ENCODE data around the gene CDC42BPB.
A peak's percentile ranks its signal among the peaks of the same experiment; 100 is the strongest.
"Not testable (repeated sequence)": the region's sequence is repeated elsewhere in the genome, so short reads cannot be mapped to it uniquely, and the experiment has no call there.

Gene CDC42BPB

GRCh38 chr14:103055695-103056094 is 1.7 kb downstream of the CDC42BPB start:
- TF ChIP-seq, protein P1, sequence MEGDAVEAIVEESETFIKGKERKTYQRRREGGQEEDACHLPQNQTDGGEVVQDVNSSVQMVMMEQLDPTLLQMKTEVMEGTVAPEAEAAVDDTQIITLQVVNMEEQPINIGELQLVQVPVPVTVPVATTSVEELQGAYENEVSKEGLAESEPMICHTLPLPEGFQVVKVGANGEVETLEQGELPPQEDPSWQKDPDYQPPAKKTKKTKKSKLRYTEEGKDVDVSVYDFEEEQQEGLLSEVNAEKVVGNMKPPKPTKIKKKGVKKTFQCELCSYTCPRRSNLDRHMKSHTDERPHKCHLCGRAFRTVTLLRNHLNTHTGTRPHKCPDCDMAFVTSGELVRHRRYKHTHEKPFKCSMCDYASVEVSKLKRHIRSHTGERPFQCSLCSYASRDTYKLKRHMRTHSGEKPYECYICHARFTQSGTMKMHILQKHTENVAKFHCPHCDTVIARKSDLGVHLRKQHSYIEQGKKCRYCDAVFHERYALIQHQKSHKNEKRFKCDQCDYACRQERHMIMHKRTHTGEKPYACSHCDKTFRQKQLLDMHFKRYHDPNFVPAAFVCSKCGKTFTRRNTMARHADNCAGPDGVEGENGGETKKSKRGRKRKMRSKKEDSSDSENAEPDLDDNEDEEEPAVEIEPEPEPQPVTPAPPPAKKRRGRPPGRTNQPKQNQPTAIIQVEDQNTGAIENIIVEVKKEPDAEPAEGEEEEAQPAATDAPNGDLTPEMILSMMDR (IDR thresholded peaks at IDR 0.05; ENCODE audit: insufficient read depth, low read depth, low read length, missing control alignments) = no peak
- DNase-seq (ENCODE audit: low read depth) = no peak
- peak overlapping the region; percentile 70 for H3K4me3 ChIP-seq (ENCODE audit: low read length)

DNA sequence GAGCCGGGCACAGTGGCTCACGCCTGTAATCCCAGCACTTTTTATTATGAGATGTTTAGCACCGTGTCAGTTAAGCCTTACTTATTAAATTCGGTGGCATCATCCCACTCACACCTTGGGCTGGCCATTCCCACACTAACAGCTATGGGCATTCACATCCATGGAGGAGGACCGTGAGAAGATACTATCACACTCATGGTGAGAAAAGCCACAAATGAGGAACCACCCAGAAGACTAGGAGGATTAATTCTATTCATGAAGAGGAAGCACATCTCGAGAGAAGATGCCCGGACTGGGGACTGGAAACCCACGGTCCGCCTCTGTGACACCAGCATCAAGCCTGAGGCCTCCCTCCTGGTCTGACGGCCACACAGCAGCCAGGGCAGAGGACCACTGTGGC is 4.9 kb downstream of the CDC42BPB start:
- H3K4me3 ChIP-seq (ENCODE audit: low read length) = no peak overlapping the region
- TF ChIP-seq, protein P1 (IDR thresholded peaks at IDR 0.05; ENCODE audit: insufficient read depth, low read depth, low read length, missing control alignments) = no peak
- DNase-seq (ENCODE audit: low read depth) = no peak

DNA sequence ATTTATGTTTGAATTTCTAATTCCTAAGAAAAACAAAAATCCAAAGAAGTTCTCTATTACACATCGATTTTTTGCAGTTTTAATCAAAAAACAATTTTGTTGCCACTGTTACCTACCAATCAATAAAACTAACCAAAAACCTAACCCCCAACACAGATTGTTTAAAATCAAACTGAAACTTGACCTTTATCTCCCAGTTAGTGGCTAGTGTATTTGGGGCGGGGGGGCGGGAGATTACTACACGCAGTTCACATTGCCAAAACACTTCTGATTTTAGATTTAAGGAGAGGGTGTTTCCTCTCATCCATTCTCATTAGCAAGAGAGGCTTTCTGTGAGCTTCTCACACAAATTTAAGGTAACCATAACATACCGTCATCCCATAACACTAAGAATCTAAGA is 6.4 kb downstream of the CDC42BPB start:
- no peak for DNase-seq (ENCODE audit: low read depth)
- TF ChIP-seq, protein P1 (IDR thresholded peaks at IDR 0.05; ENCODE audit: insufficient read depth, low read depth, low read length, missing control alignments) = no peak
- H3K4me3 ChIP-seq (ENCODE audit: low read length) = no peak overlapping the region

DNA sequence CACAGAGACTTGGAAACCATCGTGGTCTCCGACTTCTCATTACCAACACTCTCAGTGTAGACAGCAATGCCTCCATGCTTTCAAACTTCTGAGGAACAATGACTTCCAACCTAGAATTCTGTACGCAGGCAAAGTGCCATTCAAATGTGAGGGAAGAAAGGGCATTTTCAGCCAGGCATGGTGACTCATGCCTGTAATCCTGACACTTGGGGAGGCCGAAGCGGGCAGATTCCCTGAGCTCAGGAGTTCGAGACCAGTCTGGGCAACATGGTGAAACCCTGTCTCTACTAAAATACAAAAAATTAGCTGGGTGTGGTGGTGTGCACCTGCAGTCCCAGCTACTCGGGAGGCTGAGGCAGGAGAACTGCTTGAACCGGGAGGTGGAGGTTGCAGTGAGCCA is 9.9 kb downstream of the CDC42BPB start:
- DNase-seq (ENCODE audit: low read depth); H3K4me3 ChIP-seq (ENCODE audit: low read length): not testable (repeated sequence)

DNA sequence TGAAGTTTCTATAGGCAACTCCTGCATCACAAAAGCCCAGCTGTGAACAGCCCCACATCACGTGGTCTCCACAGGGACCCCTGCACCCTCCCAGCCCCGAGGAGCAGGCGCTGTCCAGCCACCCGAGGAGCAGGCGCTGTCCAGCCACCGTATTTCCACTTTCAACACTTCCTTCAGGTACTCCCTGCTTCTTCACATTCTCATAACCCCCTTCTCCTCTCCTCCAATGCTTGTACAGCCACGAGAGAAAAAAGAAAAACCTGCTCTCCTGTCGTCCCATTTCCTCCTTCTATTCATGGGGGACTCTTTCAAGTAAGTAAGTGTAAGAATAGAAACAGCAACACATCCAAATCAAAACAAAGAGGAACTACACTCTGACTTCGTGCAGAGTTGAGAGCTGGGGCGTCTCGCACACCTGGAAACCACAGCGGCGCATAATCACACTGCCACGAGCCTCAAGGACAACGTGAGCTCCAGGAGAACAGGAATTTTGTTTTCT is 11.9 kb downstream of the CDC42BPB start:
- no peak for DNase-seq (ENCODE audit: low read depth)
- H3K4me3 ChIP-seq (ENCODE audit: low read length) = no peak overlapping the region
- TF ChIP-seq, protein P1 (IDR thresholded peaks at IDR 0.05; ENCODE audit: insufficient read depth, low read depth, low read length, missing control alignments) = no peak

DNA sequence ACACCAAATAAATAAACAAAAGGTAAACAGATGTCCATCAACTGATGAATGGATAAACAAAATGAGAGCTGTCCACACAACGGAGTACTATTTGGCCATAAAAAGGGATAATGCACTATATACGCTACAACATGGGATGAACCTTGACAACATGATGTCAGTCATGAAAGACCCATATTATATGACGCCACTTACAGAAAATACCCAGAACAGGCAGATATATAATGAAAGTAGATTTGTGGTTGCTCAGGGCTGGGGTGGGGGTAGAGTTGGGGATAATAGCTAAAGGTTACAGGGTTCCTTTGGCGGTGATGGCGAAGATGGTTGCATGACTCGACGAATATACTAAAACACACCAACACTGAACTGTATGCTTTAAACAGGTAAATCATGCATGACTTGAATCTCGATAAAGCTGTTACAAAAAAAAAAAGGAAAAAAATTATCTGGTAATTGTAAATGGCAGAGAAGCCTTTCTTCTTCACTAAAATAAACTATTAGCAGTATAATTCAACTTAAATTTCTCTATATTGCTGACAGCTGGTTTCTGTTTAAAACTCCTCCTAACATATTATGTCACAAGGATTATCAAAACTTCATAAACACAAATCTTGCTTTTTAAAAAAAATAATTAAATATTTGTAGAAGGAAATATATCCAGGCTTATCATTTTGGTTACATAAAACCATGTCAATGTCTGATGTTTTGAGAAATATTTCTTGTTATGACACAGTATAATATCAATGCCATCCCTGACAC is 13.9 kb downstream of the CDC42BPB start:
- H3K4me3 ChIP-seq (ENCODE audit: low read length) = no peak overlapping the region
- no peak for DNase-seq (ENCODE audit: low read depth)
- TF ChIP-seq, protein P1 (IDR thresholded peaks at IDR 0.05; ENCODE audit: insufficient read depth, low read depth, low read length, missing control alignments) = no peak

DNA sequence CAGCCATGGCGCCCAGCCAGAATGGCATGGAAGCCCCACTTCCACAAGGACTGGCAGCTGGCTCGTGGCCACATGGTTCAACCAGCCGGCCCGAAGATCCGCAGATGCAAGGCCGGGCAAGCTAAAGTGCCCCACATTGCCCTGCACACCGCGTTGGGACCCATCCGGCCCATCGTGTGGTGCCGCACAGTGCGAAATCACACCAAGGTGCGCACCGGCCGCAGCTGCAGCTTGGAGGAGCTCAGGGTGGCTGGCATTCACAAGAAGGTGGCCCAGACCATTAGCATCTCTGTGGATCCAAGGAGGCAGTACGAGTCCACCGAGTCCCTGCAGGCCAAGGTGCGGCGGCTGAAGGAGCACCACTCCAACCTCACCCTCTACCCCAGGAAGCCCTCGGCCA is 15.9 kb downstream of the CDC42BPB start:
- H3K4me3 ChIP-seq (ENCODE audit: low read length) = no peak overlapping the region
- TF ChIP-seq, protein P1 (IDR thresholded peaks at IDR 0.05; ENCODE audit: insufficient read depth, low read depth, low read length, missing control alignments) = no peak
- DNase-seq (ENCODE audit: low read depth) = no peak
